H9 (cell line): ENCODE data around the gene DNAH1. TPM values are rescaled to one million over a fixed set of nuclear protein-coding genes. Genes with fewer than 3 reads are reported as not detected.

Source experiments
- DNase-seq: peaks from one replicate; pipeline ENCODE4 v3.0.0-alpha.2; 2017
- H2AFZ ChIP-seq: one replicate; pipeline ENCODE4 v1.6.1; 2013; ENCODE audit warnings: mild to moderate bottlenecking, low read length, control low read depth, moderate library complexity
- H2AK5ac ChIP-seq: 2 replicates; pipeline ENCODE4 v1.6.1; 2013; ENCODE audit warnings: low read length, control low read depth, mixed read lengths; ENCODE audit not compliant: insufficient read length
- H2BK120ac ChIP-seq: one replicate; pipeline ENCODE4 v1.6.1; 2013; ENCODE audit warnings: low read depth, mild to moderate bottlenecking, low read length, control low read depth, inconsistent platforms; ENCODE audit not compliant: poor library complexity, severe bottlenecking
- H2BK12ac ChIP-seq: 2 replicates; pipeline ENCODE4 v1.6.1; 2013; ENCODE audit warnings: low read length, control low read depth, mixed read lengths, low read depth; ENCODE audit not compliant: insufficient read length
- H2BK15ac ChIP-seq: 2 replicates; pipeline ENCODE4 v1.6.1; 2013; ENCODE audit warnings: low read depth, low read length, control low read depth
- H2BK20ac ChIP-seq: one replicate; pipeline ENCODE4 v1.6.1; 2013; ENCODE audit warnings: low read depth, mild to moderate bottlenecking, low read length, control low read depth, inconsistent platforms; ENCODE audit not compliant: poor library complexity, severe bottlenecking
- H2BK5ac ChIP-seq: 2 replicates; pipeline ENCODE4 v1.6.1; 2013; ENCODE audit warnings: low read length, control low read depth, mixed read lengths; ENCODE audit not compliant: insufficient read length
- H3K14ac ChIP-seq: 2 replicates; pipeline ENCODE4 v1.6.1; 2013; ENCODE audit warnings: low read length, control low read depth; ENCODE audit not compliant: insufficient read depth
- H3K18ac ChIP-seq: 2 replicates; pipeline ENCODE4 v1.6.1; 2013; ENCODE audit warnings: low read depth, mild to moderate bottlenecking, mixed read lengths, low read length, control low read depth; ENCODE audit not compliant: insufficient read length
- H3K23ac ChIP-seq: 2 replicates; pipeline ENCODE4 v1.6.1; 2013; ENCODE audit warnings: low read length, control low read depth, mixed read lengths, low read depth; ENCODE audit not compliant: insufficient read length
- H3K23me2 ChIP-seq: 2 replicates; pipeline ENCODE4 v1.6.1; 2013; ENCODE audit warnings: low read depth, mild to moderate bottlenecking, mixed read lengths, low read length, control low read depth; ENCODE audit not compliant: insufficient read length, poor library complexity, severe bottlenecking
- H3K27ac ChIP-seq: 2 replicates; pipeline ENCODE4 v1.5.1; 2013; ENCODE audit warnings: low read length, control low read depth, mixed read lengths, low read depth; ENCODE audit not compliant: insufficient read length
- H3K27me3 ChIP-seq: 2 replicates; pipeline ENCODE4 v1.6.1; 2013; ENCODE audit warnings: low read length, control low read depth, inconsistent platforms; ENCODE audit not compliant: insufficient read depth
- H3K4ac ChIP-seq: 2 replicates; pipeline ENCODE4 v1.6.1; 2013; ENCODE audit warnings: low read depth, mild to moderate bottlenecking, control low read depth, inconsistent platforms, low read length, moderate library complexity
- H3K4me1 ChIP-seq: 2 replicates; pipeline ENCODE4 v1.6.1; 2013; ENCODE audit warnings: low read length, control low read depth, inconsistent platforms; ENCODE audit not compliant: insufficient read depth
- H3K4me2 ChIP-seq: 2 replicates; pipeline ENCODE4 v1.6.1; 2013; ENCODE audit warnings: low read length, control low read depth, mixed read lengths; ENCODE audit not compliant: insufficient read length, insufficient read depth
- H3K56ac ChIP-seq: 2 replicates; pipeline ENCODE4 v1.6.1; 2013; ENCODE audit warnings: low read depth, mild to moderate bottlenecking, mixed read lengths, low read length, control low read depth; ENCODE audit not compliant: insufficient read length
- H3K79me1 ChIP-seq: 2 replicates; pipeline ENCODE4 v1.6.1; 2013; ENCODE audit warnings: low read depth, mild to moderate bottlenecking, moderate library complexity, low read length, control low read depth, inconsistent platforms; ENCODE audit not compliant: insufficient read depth, poor library complexity, severe bottlenecking
- H3K79me2 ChIP-seq: 2 replicates; pipeline ENCODE4 v1.6.1; 2013; ENCODE audit warnings: low read length, control low read depth, inconsistent platforms; ENCODE audit not compliant: insufficient read depth
- H3K9ac ChIP-seq: 2 replicates; pipeline ENCODE4 v1.6.1; 2013; ENCODE audit warnings: low read length, control low read depth, mixed read lengths; ENCODE audit not compliant: insufficient read length; ENCODE audit errors: extremely low read depth
- H3K9me3 ChIP-seq: one replicate; pipeline ENCODE4 v1.6.1; 2013; ENCODE audit warnings: low read depth, low read length, inconsistent platforms; ENCODE audit not compliant: control insufficient read depth
- H3T11ph ChIP-seq: one replicate; pipeline ENCODE4 v1.6.1; 2013; ENCODE audit warnings: mild to moderate bottlenecking, low read length, control low read depth, inconsistent platforms
- H4K20me1 ChIP-seq: one replicate; pipeline ENCODE4 v1.6.1; 2013; ENCODE audit not compliant: control insufficient read depth, insufficient read length, insufficient read depth
- H4K5ac ChIP-seq: 2 replicates; pipeline ENCODE4 v1.6.1; 2013; ENCODE audit warnings: low read depth, mild to moderate bottlenecking, mixed read lengths, low read length, control low read depth; ENCODE audit not compliant: insufficient read length
- H4K8ac ChIP-seq: replicated peaks from 2 replicates; pipeline ENCODE4 v1.6.1; 2013; ENCODE audit warnings: low read length, control low read depth, mixed read lengths, low read depth; ENCODE audit not compliant: insufficient read length
- H4K91ac ChIP-seq: 2 replicates; pipeline ENCODE4 v1.6.1; 2013; ENCODE audit warnings: low read depth, mild to moderate bottlenecking, moderate library complexity, mixed read lengths, low read length, control low read depth; ENCODE audit not compliant: insufficient read length
- H3K27ac Mint-ChIP-seq, 3 experiments: 2 replicates in 2 of 3; 3 replicates in 1 of 3; pipeline ENCODE4 v1.8.0; 2020 to 2021; ENCODE audit warnings: mixed read lengths in 3 of 3, mild to moderate bottlenecking in 1 of 3, moderate library complexity in 1 of 3
- H3K27me3 Mint-ChIP-seq: 2 replicates; pipeline ENCODE4 v1.8.0; 2021; ENCODE audit warnings: low read depth, mild to moderate bottlenecking, moderate library complexity, mixed read lengths
- H3K36me3 Mint-ChIP-seq, 3 experiments: 2 replicates in 2 of 3; 3 replicates in 1 of 3; pipeline ENCODE4 v1.8.0; 2020 to 2021; ENCODE audit warnings: low read depth in 3 of 3, mixed read lengths in 3 of 3; ENCODE audit not compliant: insufficient read depth in 1 of 3
- H3K4me1 Mint-ChIP-seq, 2 experiments: 2 replicates each; pipeline ENCODE4 v1.8.0; 2020; ENCODE audit warnings: mixed read lengths in 2 of 2
- H3K4me3 Mint-ChIP-seq, 2 experiments: 2 replicates in 1 of 2; 3 replicates in 1 of 2; pipeline ENCODE4 v1.8.0; 2020 to 2021; ENCODE audit warnings: mild to moderate bottlenecking in 2 of 2, mixed read lengths in 2 of 2, moderate library complexity in 1 of 2
- H3K9me3 Mint-ChIP-seq, 2 experiments: 2 replicates in 1 of 2; 3 replicates in 1 of 2; pipeline ENCODE4 v1.8.0; 2020; ENCODE audit warnings: mild to moderate bottlenecking in 2 of 2, mixed read lengths in 2 of 2, moderate library complexity in 1 of 2
- WGBS: extraction: QIAGEN DNeasy Blood & Tissue Kit; methylation state at CpG from one replicate; pipeline ENCODE4 v1.1.7; 2013; ENCODE audit warnings: missing lambda C conversion rate, low lambda C conversion rate, mixed read lengths; ENCODE audit not compliant: insufficient read length; ENCODE audit errors: extremely low coverage; 5-methylcytosine and 5-hydroxymethylcytosine counted together
- total RNA-seq: library from RNA; stranded (reverse); gene quantifications from 2 replicates; pipeline ENCODE4 v1.2.1, GENCODE V29; 2021
- TF ChIP-seq, protein P1 (sequence below): fragments of 200-600 bp; sonication (generic); conservative IDR thresholded peaks from 3 replicates; pipeline ENCODE4 v1.8.0; 2021; ENCODE audit warnings: antibody characterized with exemption, mild to moderate bottlenecking

DNAH1 gene
- total RNA-seq, 1 experiment from 2014 or later: 2.0 TPM

DNA sequence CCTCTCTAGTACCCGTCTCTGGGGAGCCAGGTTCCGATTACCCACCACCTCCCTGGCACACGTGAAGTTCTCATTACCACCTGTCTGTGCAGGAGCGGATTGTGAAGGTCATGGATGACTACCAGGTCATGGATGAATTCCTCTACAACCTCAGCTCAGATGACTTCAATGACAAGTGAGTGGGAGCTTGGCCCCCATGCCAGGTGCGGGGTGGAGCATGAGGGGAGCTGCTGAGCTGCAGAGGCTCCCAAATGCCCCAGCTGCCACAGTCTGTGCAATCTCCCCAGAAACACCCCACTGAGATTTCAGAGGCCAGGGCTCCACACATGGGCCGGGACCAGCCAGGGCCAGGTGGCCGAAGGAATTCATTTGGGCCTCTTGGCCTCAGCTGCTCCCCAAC is 34.3 kb downstream of the DNAH1 start:
- H3K27me3 Mint-ChIP-seq: peaks cover 4% of the 10 kb centered on the region
- H3K9me3 Mint-ChIP-seq: no peaks in the 10 kb centered on the region
- no peaks in the 10 kb centered on the region for H4K20me1 ChIP-seq
- no peak overlapping the region for H2BK15ac ChIP-seq
- H4K8ac ChIP-seq: no peak overlapping the region
- H3K79me2 ChIP-seq: no peaks in the 10 kb centered on the region
- H3T11ph ChIP-seq: no peak overlapping the region
- no peak for DNase-seq
- H3K4me1 ChIP-seq: no peaks in the 10 kb centered on the region
- H3K23ac ChIP-seq: no peak overlapping the region
- no peaks in the 10 kb centered on the region for H3K36me3 Mint-ChIP-seq
- H3K14ac ChIP-seq: no peak overlapping the region
- no peaks in the 10 kb centered on the region for H3K9me3 ChIP-seq
- no peak overlapping the region for H2AK5ac ChIP-seq
- H3K18ac ChIP-seq: no peak overlapping the region
- no peak overlapping the region for H3K4me3 Mint-ChIP-seq
- no peak overlapping the region for H2BK5ac ChIP-seq
- no peak overlapping the region for H2BK20ac ChIP-seq
- H3K4me2 ChIP-seq: no peak overlapping the region
- no peak overlapping the region for H4K5ac ChIP-seq
- H3K4ac ChIP-seq: no peak overlapping the region
- no peak overlapping the region for H2BK12ac ChIP-seq
- H2BK120ac ChIP-seq: no peak overlapping the region
- no CpG with 5 or more reads among the region's 7 CpGs for WGBS
- no peaks in the 10 kb centered on the region for H3K79me1 ChIP-seq
- no peak overlapping the region for H3K27ac ChIP-seq
- H3K4me1 Mint-ChIP-seq: no peaks in the 10 kb centered on the region
- no peaks in the 10 kb centered on the region for H3K23me2 ChIP-seq
- H2AFZ ChIP-seq: no peak overlapping the region
- H3K27ac Mint-ChIP-seq: peak overlapping the region in 1 of 3 experiments; percentile 80; a peak in 1 of 7 replicates
- H3K56ac ChIP-seq: no peak overlapping the region
- TF ChIP-seq, protein P1, sequence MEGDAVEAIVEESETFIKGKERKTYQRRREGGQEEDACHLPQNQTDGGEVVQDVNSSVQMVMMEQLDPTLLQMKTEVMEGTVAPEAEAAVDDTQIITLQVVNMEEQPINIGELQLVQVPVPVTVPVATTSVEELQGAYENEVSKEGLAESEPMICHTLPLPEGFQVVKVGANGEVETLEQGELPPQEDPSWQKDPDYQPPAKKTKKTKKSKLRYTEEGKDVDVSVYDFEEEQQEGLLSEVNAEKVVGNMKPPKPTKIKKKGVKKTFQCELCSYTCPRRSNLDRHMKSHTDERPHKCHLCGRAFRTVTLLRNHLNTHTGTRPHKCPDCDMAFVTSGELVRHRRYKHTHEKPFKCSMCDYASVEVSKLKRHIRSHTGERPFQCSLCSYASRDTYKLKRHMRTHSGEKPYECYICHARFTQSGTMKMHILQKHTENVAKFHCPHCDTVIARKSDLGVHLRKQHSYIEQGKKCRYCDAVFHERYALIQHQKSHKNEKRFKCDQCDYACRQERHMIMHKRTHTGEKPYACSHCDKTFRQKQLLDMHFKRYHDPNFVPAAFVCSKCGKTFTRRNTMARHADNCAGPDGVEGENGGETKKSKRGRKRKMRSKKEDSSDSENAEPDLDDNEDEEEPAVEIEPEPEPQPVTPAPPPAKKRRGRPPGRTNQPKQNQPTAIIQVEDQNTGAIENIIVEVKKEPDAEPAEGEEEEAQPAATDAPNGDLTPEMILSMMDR: no peak
- H3K27me3 ChIP-seq: no peaks in the 10 kb centered on the region
- H4K91ac ChIP-seq: no peak overlapping the region
- no peak overlapping the region for H3K9ac ChIP-seq
